Fibroblast of mammary gland (primary cell): ENCODE measurements around the gene HOXD9.

Experiments
- DNase-seq: peaks from one replicate; pipeline ENCODE4 v3.0.0-alpha.2; 2010; ENCODE audit warnings: low read depth
- H3K4me3 ChIP-seq: 2 replicates; pipeline ENCODE4 v1.5.1; 2011; ENCODE audit warnings: low read depth, mild to moderate bottlenecking, low read length, moderate library complexity; ENCODE audit not compliant: control insufficient read depth
- TF ChIP-seq, protein P1 (sequence below): conservative IDR thresholded peaks from 2 replicates; pipeline ENCODE4 v1.5.1; 2011; ENCODE audit warnings: low read depth, low read length, inconsistent platforms; ENCODE audit not compliant: control insufficient read depth, insufficient read depth

The HOXD9 gene

DNA sequence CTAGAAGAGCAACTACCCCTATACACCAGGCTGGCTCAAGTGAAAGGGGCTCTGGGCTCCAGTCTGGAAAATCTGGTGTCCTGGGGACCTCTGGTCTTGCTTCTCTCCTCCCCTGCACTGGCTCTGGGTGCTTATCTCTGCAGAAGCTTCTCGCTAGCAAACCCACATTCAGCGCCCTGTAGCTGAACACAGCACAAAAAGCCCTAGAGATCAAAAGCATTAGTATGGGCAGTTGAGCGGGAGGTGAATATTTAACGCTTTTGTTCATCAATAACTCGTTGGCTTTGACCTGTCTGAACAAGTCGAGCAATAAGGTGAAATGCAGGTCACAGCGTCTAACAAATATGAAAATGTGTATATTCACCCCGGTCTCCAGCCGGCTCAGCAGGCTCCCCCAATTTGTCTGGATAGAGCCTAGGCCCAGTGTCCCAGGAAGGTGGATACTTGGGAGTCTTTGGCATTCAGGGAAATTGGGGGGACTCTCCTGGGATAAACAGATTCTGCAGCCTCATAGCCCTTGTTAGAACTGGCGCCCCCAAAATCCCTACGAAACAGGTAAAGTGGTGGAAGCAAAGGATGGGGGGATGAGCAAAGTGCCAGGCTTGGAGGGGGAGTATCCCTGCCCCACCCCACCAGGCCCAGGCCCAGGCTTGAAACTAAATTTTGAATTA, 26.4 kb downstream of the HOXD9 start:
- DNase-seq, result no peak
- TF ChIP-seq, protein P1, sequence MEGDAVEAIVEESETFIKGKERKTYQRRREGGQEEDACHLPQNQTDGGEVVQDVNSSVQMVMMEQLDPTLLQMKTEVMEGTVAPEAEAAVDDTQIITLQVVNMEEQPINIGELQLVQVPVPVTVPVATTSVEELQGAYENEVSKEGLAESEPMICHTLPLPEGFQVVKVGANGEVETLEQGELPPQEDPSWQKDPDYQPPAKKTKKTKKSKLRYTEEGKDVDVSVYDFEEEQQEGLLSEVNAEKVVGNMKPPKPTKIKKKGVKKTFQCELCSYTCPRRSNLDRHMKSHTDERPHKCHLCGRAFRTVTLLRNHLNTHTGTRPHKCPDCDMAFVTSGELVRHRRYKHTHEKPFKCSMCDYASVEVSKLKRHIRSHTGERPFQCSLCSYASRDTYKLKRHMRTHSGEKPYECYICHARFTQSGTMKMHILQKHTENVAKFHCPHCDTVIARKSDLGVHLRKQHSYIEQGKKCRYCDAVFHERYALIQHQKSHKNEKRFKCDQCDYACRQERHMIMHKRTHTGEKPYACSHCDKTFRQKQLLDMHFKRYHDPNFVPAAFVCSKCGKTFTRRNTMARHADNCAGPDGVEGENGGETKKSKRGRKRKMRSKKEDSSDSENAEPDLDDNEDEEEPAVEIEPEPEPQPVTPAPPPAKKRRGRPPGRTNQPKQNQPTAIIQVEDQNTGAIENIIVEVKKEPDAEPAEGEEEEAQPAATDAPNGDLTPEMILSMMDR, result no peak
- H3K4me3 ChIP-seq, result no peak overlapping the region

DNA sequence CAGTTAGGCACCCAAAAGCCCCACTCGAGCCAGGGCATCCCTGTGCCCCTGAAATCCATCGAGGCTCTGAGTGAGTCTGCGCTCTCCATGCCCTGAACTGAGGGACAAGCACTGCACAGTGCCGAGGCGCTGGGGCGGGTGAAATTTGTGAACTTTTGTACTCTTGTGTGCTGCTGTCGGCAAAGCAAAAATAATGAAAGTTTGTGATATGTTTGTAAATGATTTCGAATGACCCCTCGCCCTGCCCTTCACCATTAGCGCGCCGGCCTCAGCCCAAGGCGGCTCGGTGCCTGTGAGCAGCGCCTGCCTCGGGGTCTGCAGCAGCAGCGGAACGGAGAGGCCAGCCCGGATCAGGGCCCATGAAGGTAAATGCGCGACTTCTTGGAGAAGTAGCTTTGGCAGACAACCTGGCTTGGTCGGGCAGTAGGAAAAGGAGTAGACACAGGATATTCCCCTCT, 27.0 kb downstream of the HOXD9 start:
- DNase-seq, result no peak
- TF ChIP-seq, protein P1, result no peak
- no peak overlapping the region for H3K4me3 ChIP-seq

DNA sequence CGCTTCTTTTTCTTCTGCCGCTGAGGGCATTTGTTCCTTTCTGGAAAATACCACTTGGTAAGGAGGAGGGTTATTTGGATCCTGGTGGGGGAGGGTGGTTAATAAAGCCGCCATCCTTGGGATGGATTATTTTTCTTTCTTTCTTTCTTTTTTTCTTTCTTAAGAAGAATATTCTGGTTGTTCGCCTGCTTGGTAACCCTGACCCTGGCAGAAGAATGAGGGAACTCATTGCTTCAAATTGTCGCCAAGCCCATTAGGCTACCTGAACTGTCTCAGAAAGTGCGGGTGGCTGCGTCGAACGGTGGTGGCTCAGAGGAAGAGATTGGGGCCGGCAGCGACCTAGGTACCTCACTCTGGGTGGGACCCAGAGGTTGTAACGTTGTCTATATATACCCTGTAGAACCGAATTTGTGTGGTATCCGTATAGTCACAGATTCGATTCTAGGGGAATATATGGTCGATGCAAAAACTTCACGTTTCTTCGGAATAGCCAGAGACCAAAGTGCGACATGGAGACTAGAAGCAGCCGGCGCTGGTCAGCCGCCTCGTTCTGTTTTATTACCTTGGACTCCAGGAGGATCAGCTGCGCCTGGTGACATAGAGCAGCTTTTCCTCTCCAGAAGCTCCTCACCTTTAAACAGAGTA, 27.5 kb downstream of the HOXD9 start:
- H3K4me3 ChIP-seq, result no peak overlapping the region
- no peak for DNase-seq
- TF ChIP-seq, protein P1, result no peak

DNA sequence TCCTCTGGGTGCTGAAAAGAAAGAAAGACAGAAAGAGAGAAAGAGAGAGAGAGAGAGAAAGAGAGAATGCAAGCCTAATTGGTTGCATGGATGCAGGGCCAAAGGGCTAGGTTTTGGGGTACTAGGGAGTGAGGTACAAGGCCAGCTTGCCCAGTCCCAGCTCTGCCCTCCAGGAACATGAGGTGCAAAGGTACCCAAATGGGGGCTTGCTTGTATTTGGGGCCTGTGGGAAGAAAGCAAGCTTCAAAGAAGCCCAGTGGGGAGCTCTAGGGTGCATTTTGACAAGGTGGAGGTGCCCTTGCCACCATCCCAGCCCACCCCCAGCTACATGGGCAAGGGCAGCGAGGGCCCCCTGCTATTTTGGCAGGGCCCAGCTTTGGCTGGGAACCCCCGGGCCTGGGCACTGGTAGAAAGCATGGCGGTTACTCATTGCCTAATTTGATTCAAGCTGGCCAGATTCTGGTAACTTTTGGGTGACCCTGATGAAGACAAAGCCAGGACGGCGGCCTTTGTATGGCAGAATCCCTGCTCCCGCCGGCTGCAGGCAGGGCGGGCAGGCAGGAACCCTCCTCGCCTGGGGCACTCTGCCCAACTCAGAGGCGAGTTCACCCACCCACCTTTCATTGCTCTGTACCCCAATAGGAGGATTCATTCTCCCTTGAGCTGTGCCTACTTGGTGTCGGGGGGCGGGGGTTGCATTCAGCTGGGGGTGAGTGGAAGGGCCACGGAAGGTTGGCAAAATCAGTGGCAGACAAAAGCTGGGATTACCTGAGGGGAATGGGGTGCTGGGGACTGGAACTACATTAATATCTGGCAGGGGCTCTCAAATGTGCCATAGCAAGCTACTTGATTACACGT, 28.3 kb downstream of the HOXD9 start:
- H3K4me3 ChIP-seq, result no peak overlapping the region
- TF ChIP-seq, protein P1, result no peak
- DNase-seq, result no peak

DNA sequence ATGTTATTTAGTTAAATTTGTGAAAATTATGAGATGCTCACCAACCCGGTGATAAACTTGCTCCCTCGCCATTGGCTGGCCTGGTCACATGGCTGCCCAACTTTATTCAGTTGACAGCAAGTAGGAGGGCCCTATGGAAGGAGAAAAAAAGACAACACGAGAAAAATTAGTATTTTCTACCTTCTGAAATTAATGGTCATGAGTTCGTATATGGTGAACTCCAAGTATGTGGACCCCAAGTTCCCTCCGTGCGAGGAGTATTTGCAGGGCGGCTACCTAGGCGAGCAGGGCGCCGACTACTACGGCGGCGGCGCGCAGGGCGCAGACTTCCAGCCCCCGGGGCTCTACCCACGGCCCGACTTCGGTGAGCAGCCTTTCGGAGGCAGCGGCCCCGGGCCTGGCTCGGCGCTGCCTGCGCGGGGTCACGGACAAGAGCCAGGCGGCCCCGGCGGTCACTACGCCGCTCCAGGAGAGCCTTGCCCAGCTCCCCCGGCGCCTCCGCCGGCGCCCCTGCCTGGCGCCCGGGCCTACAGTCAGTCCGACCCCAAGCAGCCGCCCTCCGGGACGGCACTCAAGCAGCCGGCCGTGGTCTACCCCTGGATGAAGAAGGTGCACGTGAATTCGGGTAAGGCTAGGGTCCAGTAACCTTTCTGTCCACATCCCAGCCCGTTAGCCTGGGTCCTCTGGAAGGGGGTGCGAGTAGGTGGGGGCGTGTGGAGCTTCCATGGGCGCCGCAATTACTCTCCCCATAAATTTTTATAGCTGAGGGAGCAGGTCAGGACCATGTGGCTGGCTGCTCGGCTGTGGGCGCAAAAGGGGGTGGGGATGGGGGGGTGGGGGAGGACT, 29.1 kb downstream of the HOXD9 start, which contains the start of gene HOXD4:
HOXD4 (plus strand) TSS at position 109 of the 846 bp plus-strand sequence; CDS start at position 193, 84 bp downstream.
- DNase-seq, result no peak
- TF ChIP-seq, protein P1, result no peak
- peak within 1 kb of the TSS; percentile 41 for H3K4me3 ChIP-seq
